Left colon (tissue), 2 donors: ENCODE data around the gene CYP4F11. TPM values are rescaled to one million over a fixed set of nuclear protein-coding genes. Genes with fewer than 3 reads are reported as not detected.
A peak's percentile ranks its signal among the peaks of the same experiment; 100 is the strongest.
"Not testable (repeated sequence)": the region's sequence is repeated elsewhere in the genome, so short reads cannot be mapped to it uniquely, and the experiment has no call there.

Experiments
- ATAC-seq: fragments of 200-7000 bp; cut with Tn5 transposase; one replicate; pipeline ENCODE4 v1.9.1; 2020; ENCODE audit warnings: mild to moderate bottlenecking, moderate library complexity
- DNase-seq, 2 donors: peaks; one replicate each; pipeline ENCODE4 v3.0.0-alpha.2; 2020
- intact Hi-C, 2 donors: fragments of 100-400 bp; cut with DNase I in 1 of 2; cut with micrococcal nuclease in 1 of 2; formaldehyde crosslinking; loops; one replicate each; pipeline versions ENCODE4 v1.11.2 to v1.14.0; 2022; cut with DNase I, micrococcal nuclease
- total RNA-seq, 2 donors: library from RNA; stranded (reverse); fragmentation: NEBNext Ultra II Directional; extraction: Animal tissue kit (Norgen Biotek cat#: 25700); gene quantifications; one replicate each; pipeline ENCODE4 v1.2.1, GENCODE V29; 2021
- donor health status: DM: no; HTN: no; CAD: no.
- donor health status: DM: yes; HTN: yes; CAD: no.

CYP4F11 gene
- total RNA-seq, 2 donors from 2014 or later: 12.0 to 14.3 TPM

- DNase-seq, intact Hi-C loops, ATAC-seq: not testable (repeated sequence)
These were observed 483 bp downstream of the CYP4F11 start for GRCh38 chr19:15933761-15934331.

- intact Hi-C loops: no loop called here
- no peak for ATAC-seq
- DNase-seq: no peak
These were observed 6.0 kb downstream of the CYP4F11 start for GRCh38 chr19:15928321-15928720.

- ATAC-seq: peak; percentile 66
- intact Hi-C loops: no loop called here
- DNase-seq: peak in 1 of 2 donors; percentile 14
These were observed 7.8 kb downstream of the CYP4F11 start for GRCh38 chr19:15926484-15926883.

GRCh38 chr19:15923702-15924101, 10.6 kb downstream of the CYP4F11 start:
- intact Hi-C loops: no loop called here
- DNase-seq (peak in 1 of 2 donors; percentile 75), ATAC-seq (peak; percentile 87)

- no peak for ATAC-seq
- no peak for DNase-seq
- intact Hi-C loops: no loop called here
These were observed 12.3 kb downstream of the CYP4F11 start for GRCh38 chr19:15922021-15922420.

- intact Hi-C loops: no loop called here
- no peak for DNase-seq
- ATAC-seq: no peak
These were observed 15.1 kb downstream of the CYP4F11 start for GRCh38 chr19:15919243-15919642.

- intact Hi-C loops: no loop called here
- ATAC-seq (no peak), DNase-seq (no peak)
These were observed 19.2 kb downstream of the CYP4F11 start for GRCh38 chr19:15915109-15915508.

- DNase-seq (no peak), ATAC-seq (no peak)
- intact Hi-C loops: no loop called here
These were observed 20.5 kb downstream of the CYP4F11 start for GRCh38 chr19:15913830-15914229.

GRCh38 chr19:15913384-15913783, 20.9 kb downstream of the CYP4F11 start:
- DNase-seq: no peak
- ATAC-seq: no peak
- intact Hi-C loops: no loop called here

GRCh38 chr19:15911599-15912235, 22.6 kb downstream of the CYP4F11 start:
- DNase-seq: no peak
- ATAC-seq: no peak
- intact Hi-C loops: no loop called here

GRCh38 chr19:15905026-15905425, 29.3 kb downstream of the CYP4F11 start:
- intact Hi-C loops: no loop called here
- ATAC-seq (no peak), DNase-seq (no peak)

GRCh38 chr19:15902898-15903297, 31.4 kb downstream of the CYP4F11 start:
- DNase-seq, ATAC-seq, intact Hi-C loops: not testable (repeated sequence)

- ATAC-seq (no peak), DNase-seq (no peak)
- intact Hi-C loops: no loop called here
These were observed 32.1 kb downstream of the CYP4F11 start for GRCh38 chr19:15902254-15902653.

- DNase-seq (no peak), ATAC-seq (no peak)
- intact Hi-C loops: no loop called here
These were observed 33.8 kb downstream of the CYP4F11 start for GRCh38 chr19:15900504-15900903.

GRCh38 chr19:15900032-15900431, 34.3 kb downstream of the CYP4F11 start:
- ATAC-seq, DNase-seq, intact Hi-C loops: not testable (repeated sequence)

- intact Hi-C loops: not testable (repeated sequence)
These were observed 34.8 kb downstream of the CYP4F11 start for GRCh38 chr19:15899561-15899960.

GRCh38 chr19:15897738-15898276, 36.5 kb downstream of the CYP4F11 start, which contains the start of gene CYP4F2:
CYP4F2 (minus strand) TSS chr19:15898074; CDS start chr19:15897611, 463 bp downstream.
- DNase-seq (peak; percentile 50 to 53), ATAC-seq (peak; percentile 59)
- intact Hi-C loops: no loop called here

More at GRCh38 chr19:15899561-15899960, 34.8 kb downstream of the CYP4F11 start:
- not testable (repeated sequence) for DNase-seq, ATAC-seq

- no peak for DNase-seq
- ATAC-seq: no peak
- intact Hi-C loops: no loop called here
These were observed 37.1 kb downstream of the CYP4F11 start for GRCh38 chr19:15897026-15897737.

GRCh38 chr19:15895876-15896430, 38.4 kb downstream of the CYP4F11 start:
- ATAC-seq (no peak), DNase-seq (no peak)
- intact Hi-C loops: no loop called here
